Muscle of leg (tissue), 11 donors: ENCODE measurements around the gene ATR. TPM values are rescaled to one million over a fixed set of nuclear protein-coding genes. Genes with fewer than 3 reads are reported as not detected.
"Not testable (repeated sequence)": the region's sequence is repeated elsewhere in the genome, so short reads cannot be mapped to it uniquely, and the experiment has no call there.

Experiments
- DNase-seq: peaks from one replicate; pipeline ENCODE4 v3.0.0; 2013
- H3K27ac ChIP-seq: one replicate; pipeline ENCODE4 v1.5.1; 2013; ENCODE audit warnings: mild to moderate bottlenecking, low read length, control low read depth
- H3K27me3 ChIP-seq: one replicate; pipeline ENCODE4 v1.6.1; 2013; ENCODE audit warnings: low read length; ENCODE audit not compliant: control insufficient read depth, insufficient read depth
- H3K36me3 ChIP-seq: one replicate; pipeline ENCODE4 v1.6.1; 2013; ENCODE audit warnings: low read length; ENCODE audit not compliant: control insufficient read depth, insufficient read depth
- H3K4me1 ChIP-seq: one replicate; pipeline ENCODE4 v1.6.1; 2013; ENCODE audit warnings: low read length; ENCODE audit not compliant: control insufficient read depth, insufficient read depth
- H3K4me3 ChIP-seq: one replicate; pipeline ENCODE4 v1.5.1; 2013; ENCODE audit warnings: low read length, control low read depth
- H3K9me3 ChIP-seq: replicated peaks from 2 replicates; pipeline ENCODE4 v1.6.1; 2013; ENCODE audit warnings: low read depth, low read length; ENCODE audit not compliant: control insufficient read depth
- WGBS: methylation state at CpG from one replicate; pipeline ENCODE4 v1.1.5; 2013; ENCODE audit warnings: missing lambda C conversion rate; ENCODE audit not compliant: insufficient coverage; 5-methylcytosine and 5-hydroxymethylcytosine counted together
- polyA plus RNA-seq, 8 donors: library from polyadenylated mRNA; unstranded; fragments of 120-200 nt; gene quantifications; one replicate each; pipeline versions ENCODE4 v1.2.1 to v1.2.3, GENCODE V29; 2013; ENCODE audit warnings: inconsistent platforms in 1 of 8, low replicate concordance in 1 of 8; ENCODE audit not compliant: insufficient read length in 8 of 8, insufficient read depth in 1 of 8
- total RNA-seq: library from RNA; stranded (reverse); fragments of 120-200 nt; gene quantifications from one replicate; pipeline ENCODE4 v1.2.4, GENCODE V29; 2013

The ATR gene
- total and polyA plus RNA-seq, 9 donors = 9.8 to 16.2 (median 11.4) TPM

- Histone ChIP-seq H3K36me3 (no peaks in the 10 kb centered on the region), H3K4me3 (no peak overlapping the region), H3K27me3 (no peaks in the 10 kb centered on the region), H3K4me1 (no peaks in the 10 kb centered on the region), H3K27ac (no peak overlapping the region), H3K9me3 (no peaks in the 10 kb centered on the region)
- WGBS = no CpG with 5 or more reads among the region's 1 CpG
- DNase-seq = no peak
These were observed 35.0 kb upstream of the ATR start for GRCh38 chr3:142613491-142613890.

GRCh38 chr3:142611206-142611605 lies 32.7 kb upstream of the ATR start:
- WGBS = no CpG with 5 or more reads among the region's 1 CpG
- DNase-seq = no peak
- H3K27me3 ChIP-seq = no peaks in the 10 kb centered on the region
- H3K27ac ChIP-seq = no peak overlapping the region
- H3K36me3 ChIP-seq = no peaks in the 10 kb centered on the region
- H3K4me1 ChIP-seq = no peaks in the 10 kb centered on the region
- H3K4me3 ChIP-seq = no peak overlapping the region
- no peaks in the 10 kb centered on the region for H3K9me3 ChIP-seq

- WGBS = 60% methylated on average over 1 of the region's 1 CpG
- no peaks in the 10 kb centered on the region for H3K9me3 ChIP-seq
- H3K4me1 ChIP-seq = no peaks in the 10 kb centered on the region
- DNase-seq = no peak
- no peaks in the 10 kb centered on the region for H3K27me3 ChIP-seq
- no peak overlapping the region for H3K4me3 ChIP-seq
- no peaks in the 10 kb centered on the region for H3K36me3 ChIP-seq
- no peak overlapping the region for H3K27ac ChIP-seq
These were observed 30.6 kb upstream of the ATR start for GRCh38 chr3:142609136-142609535.

- Histone ChIP-seq H3K36me3 (no peaks in the 10 kb centered on the region), H3K4me1 (no peaks in the 10 kb centered on the region), H3K27me3 (no peaks in the 10 kb centered on the region), H3K27ac (no peak overlapping the region), H3K9me3 (no peaks in the 10 kb centered on the region), H3K4me3 (no peak overlapping the region)
- no peak for DNase-seq
- WGBS = 20% methylated on average over 1 of the region's 1 CpG
These were observed 30.1 kb upstream of the ATR start for GRCh38 chr3:142608631-142609030.

- Histone ChIP-seq H3K36me3 (no peaks in the 10 kb centered on the region), H3K27ac (no peak overlapping the region), H3K4me1 (no peaks in the 10 kb centered on the region), H3K27me3 (no peaks in the 10 kb centered on the region), H3K9me3 (no peaks in the 10 kb centered on the region), H3K4me3 (no peak overlapping the region)
- DNase-seq = no peak
These were observed 26.4 kb upstream of the ATR start for GRCh38 chr3:142604940-142605339.

GRCh38 chr3:142603386-142603705 lies 24.8 kb upstream of the ATR start:
- H3K36me3 ChIP-seq, H3K4me3 ChIP-seq, DNase-seq, H3K4me1 ChIP-seq, H3K9me3 ChIP-seq, H3K27ac ChIP-seq, H3K27me3 ChIP-seq: not testable (repeated sequence)
- WGBS = 89% methylated on average over 4 of the region's 7 CpGs

- H3K27me3 ChIP-seq = peaks cover 1% of the 10 kb centered on the region
- H3K27ac ChIP-seq = no peak overlapping the region
- WGBS = 90% methylated on average over 5 of the region's 13 CpGs
- no peak for DNase-seq
- H3K4me1 ChIP-seq = no peaks in the 10 kb centered on the region
- H3K4me3 ChIP-seq = no peak overlapping the region
- no peaks in the 10 kb centered on the region for H3K9me3 ChIP-seq
- no peaks in the 10 kb centered on the region for H3K36me3 ChIP-seq
These were observed 24.3 kb upstream of the ATR start for GRCh38 chr3:142602619-142603385.

- no peak for DNase-seq
- peaks cover 7% of the 10 kb centered on the region for H3K27me3 ChIP-seq
- no peak overlapping the region for H3K27ac ChIP-seq
- no peak overlapping the region for H3K4me3 ChIP-seq
- H3K36me3 ChIP-seq = no peaks in the 10 kb centered on the region
- WGBS = 82% methylated on average over 3 of the region's 4 CpGs
- H3K9me3 ChIP-seq = no peaks in the 10 kb centered on the region
- peaks cover 1% of the 10 kb centered on the region for H3K4me1 ChIP-seq
These were observed 23.2 kb upstream of the ATR start for GRCh38 chr3:142601713-142602112.

GRCh38 chr3:142597906-142598305 lies 19.4 kb upstream of the ATR start:
- 73% methylated on average over 2 of the region's 3 CpGs for WGBS
- no peaks in the 10 kb centered on the region for H3K36me3 ChIP-seq
- peaks cover 18% of the 10 kb centered on the region for H3K27me3 ChIP-seq
- H3K27ac ChIP-seq = no peak overlapping the region
- no peaks in the 10 kb centered on the region for H3K9me3 ChIP-seq
- no peak for DNase-seq
- no peak overlapping the region for H3K4me3 ChIP-seq
- peaks cover 14% of the 10 kb centered on the region for H3K4me1 ChIP-seq

GRCh38 chr3:142596726-142597088 lies 18.2 kb upstream of the ATR start:
- Histone ChIP-seq H3K27ac (no peak overlapping the region), H3K9me3 (no peaks in the 10 kb centered on the region), H3K4me3 (peak overlapping the region; percentile 66), H3K4me1 (peaks cover 14% of the 10 kb centered on the region), H3K36me3 (no peaks in the 10 kb centered on the region), H3K27me3 (peaks cover 18% of the 10 kb centered on the region)
- no peak for DNase-seq
- WGBS = 0% methylated on average over 1 of the region's 5 CpGs
